K562 (cell line): ENCODE data around the gene CLEC3B. TPM values are rescaled to one million over a fixed set of nuclear protein-coding genes. Genes with fewer than 3 reads are reported as not detected.
A peak's percentile ranks its signal among the peaks of the same experiment; 100 is the strongest.

Source experiments
- BRD9 ChIP-seq: fragments of 450-650 bp; IDR thresholded peaks from 2 replicates; pipeline ENCODE4 v1.6.1; 2018; ENCODE audit warnings: low read depth; ENCODE audit not compliant: partially characterized antibody
- BRF1 ChIP-seq: IDR thresholded peaks from 3 replicates; pipeline ENCODE4 v1.6.1; 2011; ENCODE audit warnings: borderline replicate concordance, mild to moderate bottlenecking; ENCODE audit not compliant: insufficient read length; ENCODE audit errors: extremely low read depth
- CHD1 ChIP-seq: fragments of 200-600 bp; sonication (generic); IDR thresholded peaks from one replicate; pipeline ENCODE4 v1.6.1; 2012; ENCODE audit warnings: mild to moderate bottlenecking, moderate library complexity, low read length, inconsistent platforms
- GATAD2A ChIP-seq: fragments of 450-650 bp; IDR thresholded peaks from 2 replicates; pipeline ENCODE4 v1.6.1; 2017
- HBP1 ChIP-seq: fragments of 450-650 bp; formaldehyde crosslinking; IDR thresholded peaks from 2 replicates; pipeline ENCODE4 v1.4.0; 2022; ENCODE audit warnings: missing genetic modification characterization
- HINFP ChIP-seq: fragments of 450-650 bp; conservative IDR thresholded peaks from 2 replicates; pipeline ENCODE4 v1.6.1; 2016; ENCODE audit warnings: missing genetic modification characterization, low read depth, mild to moderate bottlenecking, control low read depth, missing compliant biosample characterization
- NONO ChIP-seq, 2 experiments: fragments of 200-400 bp in 1 of 2; fragments of 450-650 bp in 1 of 2; formaldehyde crosslinking in 1 of 2; IDR thresholded peaks; 2 replicates each; pipeline ENCODE4 v1.6.1; 2017; ENCODE audit warnings: low read depth in 2 of 2, mild to moderate bottlenecking in 2 of 2, moderate library complexity in 2 of 2, low read length in 1 of 2
- NR1H2 ChIP-seq: sonication (generic); formaldehyde crosslinking; IDR thresholded peaks from 2 replicates; pipeline ENCODE4 v1.4.0; 2020; ENCODE audit warnings: mild to moderate bottlenecking, missing genetic modification reagents
- NR4A1 ChIP-seq, 2 experiments: fragments of 250-450 bp in 1 of 2; fragments of 450-650 bp in 1 of 2; sonication (Bioruptor Pico) in 1 of 2; IDR thresholded peaks; 2 replicates each; pipeline versions ENCODE4 v1.4.0 to v1.6.1; 2016 to 2020; ENCODE audit warnings: mild to moderate bottlenecking in 2 of 2, missing compliant biosample characterization in 1 of 2, missing genetic modification characterization in 1 of 2, moderate library complexity in 1 of 2
- OTX1 ChIP-seq: fragments of 450-650 bp; formaldehyde crosslinking; IDR thresholded peaks from 2 replicates; pipeline ENCODE4 v1.4.0; 2022; ENCODE audit warnings: mild to moderate bottlenecking
- PTBP1 ChIP-seq: fragments of 200-400 bp; formaldehyde crosslinking; IDR thresholded peaks from 2 replicates; pipeline ENCODE4 v1.6.1; 2017; ENCODE audit warnings: low read depth, low read length
- PTTG1 ChIP-seq: fragments of 450-650 bp; IDR thresholded peaks from 2 replicates; pipeline ENCODE4 v1.6.1; 2016; ENCODE audit warnings: low read depth, mild to moderate bottlenecking, missing genetic modification characterization, missing compliant biosample characterization
- RBM39 ChIP-seq: fragments of 200-400 bp; formaldehyde crosslinking; optimal IDR thresholded peaks from 2 replicates; pipeline ENCODE3; 2018; ENCODE audit warnings: low read depth, low read length
- RFX1 ChIP-seq: fragments of 450-650 bp; IDR thresholded peaks from 2 replicates; pipeline ENCODE4 v1.6.1; 2016; ENCODE audit warnings: mild to moderate bottlenecking, moderate library complexity
- RNF2 ChIP-seq: sonication (generic); IDR thresholded peaks from 2 replicates; pipeline ENCODE4 v1.6.1; 2016
- SFPQ ChIP-seq: fragments of 200-400 bp; formaldehyde crosslinking; IDR thresholded peaks from 2 replicates; pipeline ENCODE4 v1.6.1; 2017; ENCODE audit warnings: mild to moderate bottlenecking, low read depth, low read length, moderate library complexity
- SMAD3 ChIP-seq: fragments of 450-650 bp; formaldehyde crosslinking; conservative IDR thresholded peaks from 2 replicates; pipeline ENCODE4 v1.4.0; 2020; ENCODE audit warnings: mild to moderate bottlenecking
- SOX6 ChIP-seq: fragments of 450-650 bp; IDR thresholded peaks from 2 replicates; pipeline ENCODE4 v1.6.1; 2014; ENCODE audit warnings: mild to moderate bottlenecking
- THRAP3 ChIP-seq: fragments of 450-650 bp; IDR thresholded peaks from 2 replicates; pipeline ENCODE4 v1.6.1; 2016; ENCODE audit warnings: mild to moderate bottlenecking, inconsistent platforms, borderline replicate concordance
- ZBTB49 ChIP-seq: sonication (generic); formaldehyde crosslinking; IDR thresholded peaks from 2 replicates; pipeline ENCODE4 v1.8.0; 2022; ENCODE audit warnings: missing genetic modification reagents, mild to moderate bottlenecking, borderline replicate concordance
- ZNF253 ChIP-seq: fragments of 250-450 bp; sonication (Bioruptor Pico); conservative IDR thresholded peaks from 2 replicates; pipeline ENCODE4 v1.6.1; 2021; ENCODE audit warnings: mild to moderate bottlenecking
- ZNF354B ChIP-seq: fragments of 250-450 bp; sonication (Bioruptor Pico); IDR thresholded peaks from 2 replicates; pipeline ENCODE4 v1.4.0; 2020
- polyA plus RNA-seq, 8 experiments: library from polyadenylated mRNA; depleted of rRNA in 4 of 8; stranded (reverse) in 5 of 8; unstranded in 3 of 8; fragments of >200 nt; fragmentation: Nextera tagmentation in 2 of 8; fragmentation: Illumina TruSeq in 1 of 8; extraction: Ambion mirVana in 2 of 8; extraction: Trizol in 1 of 8; gene quantifications; 2 replicates each; pipeline versions ENCODE4 v1.2.1 to v1.2.3, GENCODE V29; 2011 to 2014; ENCODE audit warnings: inconsistent platforms in 1 of 8, missing spikeins in 1 of 8
- total RNA-seq, 7 experiments: library from RNA; depleted of rRNA in 6 of 7; stranded (reverse); fragments of >200 nt in 6 of 7; fragmentation: Illumina TruSeq in 2 of 7; extraction: Trizol in 2 of 7; gene quantifications; 2 replicates each; pipeline versions ENCODE4 v1.2.1 to v1.2.3, GENCODE V29; 2011 to 2021; ENCODE audit warnings: low replicate concordance in 1 of 7

CLEC3B gene
- total and polyA plus RNA-seq, 9 of the 15 experiments (the other 6 are each of a cell fraction or from before 2014, with no cell fraction given): not detected

- TF ChIP-seq BRF1: no peak
- 0 out of 2 replicates have a peak, but pooled peaks have one; percentile 20 for TF ChIP-seq SMAD3 (CRISPR knock-in tag)
- TF ChIP-seq NR4A1 (CRISPR knock-in tag; IDR thresholded peaks at IDR 0.05): no peak
- no peak for TF ChIP-seq NR4A1 (tag; IDR thresholded peaks at IDR 0.05)
- no peak for TF ChIP-seq PTBP1
- no peak for TF ChIP-seq RNF2
- TF ChIP-seq CHD1: no peak
- no peak for TF ChIP-seq RFX1
- no peak for TF ChIP-seq PTTG1 (tag)
- TF ChIP-seq OTX1 (CRISPR knock-in tag): no peak
- TF ChIP-seq HINFP (tag): 0 out of 2 replicates have a peak, but pooled peaks have one; percentile 28
- no peak for TF ChIP-seq THRAP3
- TF ChIP-seq ZNF253 (CRISPR knock-in tag): no peak
- no peak for TF ChIP-seq SFPQ
- peak; percentile 83 for TF ChIP-seq BRD9
- 0 out of 2 replicates have a peak, but pooled peaks have one; percentile 14 for TF ChIP-seq SOX6
- TF ChIP-seq NONO (IDR thresholded peaks at IDR 0.05; ENCODE audit: low read depth in 2 of 2, low read length in 1 of 2): no peak
- TF ChIP-seq GATAD2A: peak; percentile 77
- TF ChIP-seq ZNF354B (CRISPR knock-in tag): no peak
- TF ChIP-seq RBM39: no peak
- TF ChIP-seq NR1H2: no peak
- no peak for TF ChIP-seq ZBTB49 (CRISPR knock-in tag)
- TF ChIP-seq HBP1 (CRISPR knock-in tag): no peak
Measured at GRCh38 chr3:45043728-45044299, 17.7 kb downstream of the CLEC3B start (continued).
